PC-3 (cell line): ENCODE results near the gene MLPH. TPM values are rescaled to one million over a fixed set of nuclear protein-coding genes. Genes with fewer than 3 reads are reported as not detected.

Source experiments
- ATAC-seq: fragments of 200-7000 bp; cut with Tn5 transposase; 2 replicates; pipeline ENCODE4 v1.9.1; 2020; ENCODE audit warnings: mild to moderate bottlenecking, moderate library complexity
- BruUV-seq: library from RNA; stranded (reverse); fragments of 400-500 nt; replicated peaks from 2 replicates; lab custom pipeline; 2021; lab: Mats Ljungman, UMichigan
- CTCF ChIA-PET: fragments of 300-600 bp; sonication (Branson Sonifier 250); formaldehyde crosslinking; loops from one replicate; lab custom pipeline; 2022; ENCODE audit warnings: antibody characterized with exemption; lab: Charles Lee
- POLR2A ChIA-PET: fragments of 300-600 bp; sonication (Branson Sonifier 250); formaldehyde crosslinking; loops from one replicate; lab custom pipeline; 2022; ENCODE audit warnings: antibody characterized with exemption; ENCODE audit not compliant: unreplicated experiment; lab: Charles Lee
- DNase-seq: peaks from one replicate; pipeline ENCODE4 v3.0.0-alpha.2; 2015
- H2AFZ ChIP-seq: fragments of 300-600 bp; sonication (generic); 2 replicates; pipeline ENCODE4 v1.6.0; 2016; ENCODE audit warnings: antibody characterized with exemption, low read length
- H3F3A ChIP-seq: fragments of 300-600 bp; sonication (generic); one replicate; pipeline ENCODE4 v1.6.0; 2017; ENCODE audit warnings: antibody characterized with exemption, low read length, control low read depth, mild to moderate bottlenecking; ENCODE audit not compliant: unreplicated experiment
- H3K27ac ChIP-seq: fragments of 300-600 bp; sonication (generic); 2 replicates; pipeline ENCODE4 v1.5.1; 2016; ENCODE audit warnings: mild to moderate bottlenecking, low read length
- H3K27me3 ChIP-seq: fragments of 300-600 bp; sonication (generic); 2 replicates; pipeline ENCODE4 v1.6.1; 2016; ENCODE audit warnings: low read length, mixed read lengths
- H3K36me3 ChIP-seq: fragments of 300-600 bp; sonication (generic); 2 replicates; pipeline ENCODE4 v1.6.1; 2016; ENCODE audit warnings: low read depth, mixed run types, low read length, mixed read lengths
- H3K4me1 ChIP-seq: fragments of 300-600 bp; sonication (generic); 2 replicates; pipeline ENCODE4 v1.5.1; 2016; ENCODE audit warnings: low read length; ENCODE audit not compliant: insufficient read depth
- H3K4me2 ChIP-seq: fragments of 300-600 bp; sonication (generic); 2 replicates; pipeline ENCODE4 v1.6.0; 2016; ENCODE audit warnings: low read length
- H3K4me3 ChIP-seq: fragments of 300-600 bp; sonication (generic); 2 replicates; pipeline ENCODE4 v1.5.1; 2016; ENCODE audit warnings: mild to moderate bottlenecking, low read length, mixed read lengths
- H3K79me2 ChIP-seq: fragments of 300-600 bp; sonication (generic); 2 replicates; pipeline ENCODE4 v1.6.1; 2017; ENCODE audit warnings: low read length, mixed read lengths
- H3K9ac ChIP-seq: fragments of 300-600 bp; sonication (generic); 2 replicates; pipeline ENCODE4 v1.6.0; 2016; ENCODE audit warnings: mild to moderate bottlenecking, low read length
- H3K9me2 ChIP-seq: fragments of 300-600 bp; sonication (generic); replicated peaks from 2 replicates; pipeline ENCODE4 v1.6.1; 2016; ENCODE audit warnings: mixed run types, low read length, mixed read lengths
- H3K9me3 ChIP-seq: fragments of 300-600 bp; sonication (generic); 2 replicates; pipeline ENCODE4 v1.6.1; 2016; ENCODE audit warnings: low read length, mixed read lengths
- H4K20me1 ChIP-seq: fragments of 300-600 bp; sonication (generic); 2 replicates; pipeline ENCODE4 v1.6.1; 2016; ENCODE audit warnings: low read length, mixed read lengths
- EZH2 ChIP-seq: fragments of 300-600 bp; sonication (generic); IDR thresholded peaks from one replicate; pipeline ENCODE4 v1.6.1; 2017; ENCODE audit warnings: antibody characterized with exemption, mild to moderate bottlenecking, low read length; ENCODE audit not compliant: unreplicated experiment
- EZH2phosphoT487 ChIP-seq: fragments of 300-600 bp; sonication (generic); IDR thresholded peaks from 2 replicates; pipeline ENCODE4 v1.6.1; 2018; ENCODE audit warnings: mild to moderate bottlenecking, antibody characterized with exemption, low read length, borderline replicate concordance
- intact Hi-C: fragments of 100-400 bp; cut with micrococcal nuclease; formaldehyde crosslinking; loops from 2 replicates; pipeline ENCODE4 v1.9.0; 2023
- total RNA-seq: library from RNA; depleted of rRNA; stranded (reverse); fragments of >200 nt; gene quantifications from 2 replicates; pipeline ENCODE4 v1.2.3, GENCODE V29; 2014
- TF ChIP-seq, protein P1 (sequence below): fragments of 300-600 bp; sonication (generic); conservative IDR thresholded peaks from 2 replicates; pipeline ENCODE4 v1.5.1; 2017; ENCODE audit warnings: antibody characterized with exemption, low read depth, mild to moderate bottlenecking, low read length

Gene MLPH
- total RNA-seq, 1 experiment from 2014 or later = 201 TPM

GRCh38 chr2:237446338-237446665 is 40.7 kb upstream of the MLPH start:
- intact Hi-C loops = no loop called here
- POLR2A ChIA-PET = no interaction called here

DNA sequence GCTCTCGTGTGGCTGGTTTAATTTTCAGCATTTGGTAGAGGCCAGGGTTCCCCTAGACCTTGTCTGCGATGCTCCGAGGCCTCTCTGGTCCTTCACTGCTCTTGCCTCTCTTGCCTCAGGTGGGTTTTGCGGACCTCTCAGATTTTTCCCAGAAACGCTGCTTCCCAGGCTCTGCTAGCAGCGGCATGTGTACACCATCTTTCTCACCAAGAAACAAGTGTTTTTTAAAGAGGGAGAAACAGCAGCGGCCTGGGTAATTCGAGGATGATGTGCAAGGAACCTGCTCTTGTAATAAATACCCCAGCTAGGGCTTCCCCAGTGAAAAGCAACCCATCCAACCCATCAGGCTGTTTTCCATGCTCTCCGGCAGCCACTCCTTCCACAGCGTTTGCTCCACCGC is 39.6 kb upstream of the MLPH start:
- ChIA-PET POLR2A (no interaction called here), CTCF (no interaction called here)
- H3K4me3 ChIP-seq = no peak overlapping the region
- intact Hi-C loops = no loop called here
- no peaks in the 10 kb centered on the region for H3K27me3 ChIP-seq
- H3K9me2 ChIP-seq = no peaks in the 10 kb centered on the region
- DNase-seq (no peak), ATAC-seq (no peak)
- no peaks in the 10 kb centered on the region for H3F3A ChIP-seq
- no peaks in the 10 kb centered on the region for H4K20me1 ChIP-seq
- H3K27ac ChIP-seq = no peak overlapping the region
- H3K4me1 ChIP-seq = no peaks in the 10 kb centered on the region
- TF ChIP-seq EZH2phosphoT487 (no peak), EZH2 (no peak)
- TF ChIP-seq, protein P1, sequence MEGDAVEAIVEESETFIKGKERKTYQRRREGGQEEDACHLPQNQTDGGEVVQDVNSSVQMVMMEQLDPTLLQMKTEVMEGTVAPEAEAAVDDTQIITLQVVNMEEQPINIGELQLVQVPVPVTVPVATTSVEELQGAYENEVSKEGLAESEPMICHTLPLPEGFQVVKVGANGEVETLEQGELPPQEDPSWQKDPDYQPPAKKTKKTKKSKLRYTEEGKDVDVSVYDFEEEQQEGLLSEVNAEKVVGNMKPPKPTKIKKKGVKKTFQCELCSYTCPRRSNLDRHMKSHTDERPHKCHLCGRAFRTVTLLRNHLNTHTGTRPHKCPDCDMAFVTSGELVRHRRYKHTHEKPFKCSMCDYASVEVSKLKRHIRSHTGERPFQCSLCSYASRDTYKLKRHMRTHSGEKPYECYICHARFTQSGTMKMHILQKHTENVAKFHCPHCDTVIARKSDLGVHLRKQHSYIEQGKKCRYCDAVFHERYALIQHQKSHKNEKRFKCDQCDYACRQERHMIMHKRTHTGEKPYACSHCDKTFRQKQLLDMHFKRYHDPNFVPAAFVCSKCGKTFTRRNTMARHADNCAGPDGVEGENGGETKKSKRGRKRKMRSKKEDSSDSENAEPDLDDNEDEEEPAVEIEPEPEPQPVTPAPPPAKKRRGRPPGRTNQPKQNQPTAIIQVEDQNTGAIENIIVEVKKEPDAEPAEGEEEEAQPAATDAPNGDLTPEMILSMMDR = no peak
- no TSS peak for BruUV-seq
- H3K9me3 ChIP-seq = no peaks in the 10 kb centered on the region
- H3K9ac ChIP-seq = no peak overlapping the region
- no peak overlapping the region for H2AFZ ChIP-seq
- no peak overlapping the region for H3K4me2 ChIP-seq
- H3K79me2 ChIP-seq = no peaks in the 10 kb centered on the region
- H3K36me3 ChIP-seq = no peaks in the 10 kb centered on the region

More at GRCh38 chr2:237446338-237446665, 40.7 kb upstream of the MLPH start:
- H3K4me1 ChIP-seq = 0 out of 2 replicates have a peak, but pooled peaks cover 6% of the 10 kb centered on the region
- H3K4me2 ChIP-seq = no peak overlapping the region
- no TSS peak for BruUV-seq
- H3K9me3 ChIP-seq = no peaks in the 10 kb centered on the region
- TF ChIP-seq EZH2 = no peak
- no peak for TF ChIP-seq EZH2phosphoT487
- TF ChIP-seq, protein P1 = no peak
- no peaks in the 10 kb centered on the region for H3K79me2 ChIP-seq
- no peaks in the 10 kb centered on the region for H3K36me3 ChIP-seq
- H3K4me3 ChIP-seq = no peak overlapping the region
- no peaks in the 10 kb centered on the region for H3F3A ChIP-seq
- no peaks in the 10 kb centered on the region for H3K27me3 ChIP-seq
- DNase-seq (no peak), ATAC-seq (no peak)
- H3K27ac ChIP-seq = no peak overlapping the region
- CTCF ChIA-PET = no interaction called here
- H2AFZ ChIP-seq = no peak overlapping the region
- no peaks in the 10 kb centered on the region for H3K9me2 ChIP-seq
- H4K20me1 ChIP-seq = no peaks in the 10 kb centered on the region
- H3K9ac ChIP-seq = no peak overlapping the region

DNA sequence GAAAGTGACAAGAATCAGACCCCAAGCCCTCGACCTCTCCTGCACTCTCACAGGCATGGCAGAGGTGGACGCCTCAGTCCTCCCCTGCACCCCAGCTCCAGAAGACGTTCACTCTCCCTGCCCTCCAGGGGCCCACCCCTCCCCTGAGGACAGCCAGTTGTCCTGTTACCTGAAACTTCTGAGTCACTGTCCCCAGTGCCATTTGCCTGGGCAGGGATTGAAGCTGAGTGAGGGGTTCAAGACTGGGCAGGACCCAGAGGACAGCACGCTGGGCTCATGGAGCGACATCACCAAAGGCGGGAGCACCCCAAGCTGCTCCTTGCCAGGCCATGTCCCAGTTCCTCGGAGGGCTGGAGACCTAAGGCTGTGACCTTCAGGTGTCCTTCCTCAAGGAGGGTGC is 38.9 kb upstream of the MLPH start:
- ChIA-PET CTCF (no interaction called here), POLR2A (no interaction called here)
- Histone ChIP-seq H3K27me3 (no peaks in the 10 kb centered on the region), H3K4me3 (no peak overlapping the region), H3F3A (no peaks in the 10 kb centered on the region), H3K36me3 (no peaks in the 10 kb centered on the region), H3K9me2 (no peaks in the 10 kb centered on the region), H3K4me1 (no peaks in the 10 kb centered on the region), H3K9me3 (no peaks in the 10 kb centered on the region), H2AFZ (no peak overlapping the region), H3K4me2 (no peak overlapping the region), H3K9ac (no peak overlapping the region), H3K79me2 (no peaks in the 10 kb centered on the region), H3K27ac (no peak overlapping the region), H4K20me1 (no peaks in the 10 kb centered on the region)
- ATAC-seq (no peak), DNase-seq (no peak)
- intact Hi-C loops = no loop called here
- no TSS peak for BruUV-seq
- TF ChIP-seq EZH2 = no peak
- TF ChIP-seq EZH2phosphoT487 = no peak
- TF ChIP-seq, protein P1 = no peak
